ENCODE results near the gene CDON. TPM values are rescaled to one million over a fixed set of nuclear protein-coding genes. Genes with fewer than 3 reads are reported as not detected.

CDON gene
- total RNA-seq, 1 experiment from 2014 or later = 17.2 TPM

DNA sequence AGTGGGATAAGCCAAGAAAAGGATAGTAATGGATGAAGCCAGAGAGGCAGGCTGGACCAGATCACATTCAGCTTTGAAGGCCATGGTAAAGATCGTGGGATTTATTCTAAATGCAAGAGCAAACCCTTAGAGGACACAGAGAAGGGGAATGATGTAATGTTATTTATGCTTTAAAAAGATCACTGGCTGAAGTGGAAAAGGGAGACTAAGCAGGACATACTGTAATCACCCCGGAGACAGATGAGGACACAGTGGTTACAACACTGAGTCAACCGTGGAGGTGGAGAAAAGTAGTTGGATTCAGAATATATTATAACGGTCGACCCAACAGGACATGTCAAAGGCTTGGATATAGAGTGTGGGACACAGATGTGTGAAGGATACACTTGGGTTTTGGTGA lies 38.5 kb downstream of the CDON start:
- no peak overlapping the region for H2BK15ac ChIP-seq (ENCODE audit: low read depth, low read length)
- no peak overlapping the region for H3K18ac ChIP-seq (ENCODE audit: insufficient read length, low read depth, low read length)
- H3K9me3 Mint-ChIP-seq = no peaks in the 10 kb centered on the region
- H3K4me1 Mint-ChIP-seq = peaks cover 0 to 2% of the 10 kb centered on the region in 2 experiments; a peak in 1 of 4 replicates
- H3K79me2 ChIP-seq (ENCODE audit: insufficient read depth, low read length) = no peaks in the 10 kb centered on the region
- H3K23me2 ChIP-seq (ENCODE audit: insufficient read length, low read depth, low read length, poor library complexity, severe bottlenecking) = no peaks in the 10 kb centered on the region
- no peak overlapping the region for H3K9ac ChIP-seq (ENCODE audit: extremely low read depth, insufficient read length, low read length)
- H3K79me1 ChIP-seq (ENCODE audit: insufficient read depth, low read depth, low read length, poor library complexity, severe bottlenecking) = no peaks in the 10 kb centered on the region
- DNase-seq = no peak
- no peak overlapping the region for H2BK20ac ChIP-seq (ENCODE audit: low read depth, low read length, poor library complexity, severe bottlenecking)
- H3T11ph ChIP-seq (ENCODE audit: low read length) = no peak overlapping the region
- H2BK12ac ChIP-seq (ENCODE audit: insufficient read length, low read depth, low read length) = no peak overlapping the region
- no peaks in the 10 kb centered on the region for H3K9me3 ChIP-seq (ENCODE audit: control insufficient read depth, low read depth, low read length)
- no peak overlapping the region for H3K4me3 Mint-ChIP-seq
- H3K27ac ChIP-seq (ENCODE audit: insufficient read length, low read depth, low read length) = no peak overlapping the region
- no peak overlapping the region for H3K4me2 ChIP-seq (ENCODE audit: insufficient read depth, insufficient read length, low read length)
- H4K8ac ChIP-seq (replicated peaks; ENCODE audit: insufficient read length, low read depth, low read length) = no peak overlapping the region
- H3K4me1 ChIP-seq (ENCODE audit: insufficient read depth, low read length) = no peaks in the 10 kb centered on the region
- no peak overlapping the region for H3K14ac ChIP-seq (ENCODE audit: insufficient read depth, low read length)
- no peak overlapping the region for H2BK120ac ChIP-seq (ENCODE audit: low read depth, low read length, poor library complexity, severe bottlenecking)
- no peak overlapping the region for H4K5ac ChIP-seq (ENCODE audit: insufficient read length, low read depth, low read length)
- no peak overlapping the region for H2AK5ac ChIP-seq (ENCODE audit: insufficient read length, low read length)
- peaks cover 3 to 8% (median 5%) of the 10 kb centered on the region in 3 experiments; a peak in 6 of 7 replicates for H3K36me3 Mint-ChIP-seq (ENCODE audit: insufficient read depth in 1 of 3, low read depth in 3 of 3)
- no peaks in the 10 kb centered on the region for H3K27me3 ChIP-seq (ENCODE audit: insufficient read depth, low read length)
- WGBS (ENCODE audit: extremely low coverage, insufficient read length, low lambda C conversion rate) = no CpG with 5 or more reads among the region's 5 CpGs
- no peaks in the 10 kb centered on the region for H4K20me1 ChIP-seq (ENCODE audit: control insufficient read depth, insufficient read depth, insufficient read length)
- no peak overlapping the region for H3K27ac Mint-ChIP-seq
- H2AFZ ChIP-seq (ENCODE audit: low read length) = no peak overlapping the region
- no peak overlapping the region for H3K4ac ChIP-seq (ENCODE audit: low read depth, low read length)
- H3K23ac ChIP-seq (ENCODE audit: insufficient read length, low read depth, low read length) = no peak overlapping the region
- no peaks in the 10 kb centered on the region for H3K27me3 Mint-ChIP-seq (ENCODE audit: low read depth)
- H4K91ac ChIP-seq (ENCODE audit: insufficient read length, low read depth, low read length) = no peak overlapping the region
- no peak overlapping the region for H2BK5ac ChIP-seq (ENCODE audit: insufficient read length, low read length)
- TF ChIP-seq, protein P1, sequence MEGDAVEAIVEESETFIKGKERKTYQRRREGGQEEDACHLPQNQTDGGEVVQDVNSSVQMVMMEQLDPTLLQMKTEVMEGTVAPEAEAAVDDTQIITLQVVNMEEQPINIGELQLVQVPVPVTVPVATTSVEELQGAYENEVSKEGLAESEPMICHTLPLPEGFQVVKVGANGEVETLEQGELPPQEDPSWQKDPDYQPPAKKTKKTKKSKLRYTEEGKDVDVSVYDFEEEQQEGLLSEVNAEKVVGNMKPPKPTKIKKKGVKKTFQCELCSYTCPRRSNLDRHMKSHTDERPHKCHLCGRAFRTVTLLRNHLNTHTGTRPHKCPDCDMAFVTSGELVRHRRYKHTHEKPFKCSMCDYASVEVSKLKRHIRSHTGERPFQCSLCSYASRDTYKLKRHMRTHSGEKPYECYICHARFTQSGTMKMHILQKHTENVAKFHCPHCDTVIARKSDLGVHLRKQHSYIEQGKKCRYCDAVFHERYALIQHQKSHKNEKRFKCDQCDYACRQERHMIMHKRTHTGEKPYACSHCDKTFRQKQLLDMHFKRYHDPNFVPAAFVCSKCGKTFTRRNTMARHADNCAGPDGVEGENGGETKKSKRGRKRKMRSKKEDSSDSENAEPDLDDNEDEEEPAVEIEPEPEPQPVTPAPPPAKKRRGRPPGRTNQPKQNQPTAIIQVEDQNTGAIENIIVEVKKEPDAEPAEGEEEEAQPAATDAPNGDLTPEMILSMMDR (conservative IDR thresholded peaks at IDR 0.05) = no peak
- no peak overlapping the region for H3K56ac ChIP-seq (ENCODE audit: insufficient read length, low read depth, low read length)

Data from H9 (cell line).